GOT3 (cell line): Measurements from ENCODE around the gene ICA1.
"Not testable (repeated sequence)": the region's sequence is repeated elsewhere in the genome, so short reads cannot be mapped to it uniquely, and the experiment has no call there.

ENCODE experiments used
- DNase-seq: peaks from one replicate; lab custom pipeline; 2025; ENCODE audit warnings: mixed read lengths; lab: John Stamatoyannopoulos, UW

Gene ICA1

DNA sequence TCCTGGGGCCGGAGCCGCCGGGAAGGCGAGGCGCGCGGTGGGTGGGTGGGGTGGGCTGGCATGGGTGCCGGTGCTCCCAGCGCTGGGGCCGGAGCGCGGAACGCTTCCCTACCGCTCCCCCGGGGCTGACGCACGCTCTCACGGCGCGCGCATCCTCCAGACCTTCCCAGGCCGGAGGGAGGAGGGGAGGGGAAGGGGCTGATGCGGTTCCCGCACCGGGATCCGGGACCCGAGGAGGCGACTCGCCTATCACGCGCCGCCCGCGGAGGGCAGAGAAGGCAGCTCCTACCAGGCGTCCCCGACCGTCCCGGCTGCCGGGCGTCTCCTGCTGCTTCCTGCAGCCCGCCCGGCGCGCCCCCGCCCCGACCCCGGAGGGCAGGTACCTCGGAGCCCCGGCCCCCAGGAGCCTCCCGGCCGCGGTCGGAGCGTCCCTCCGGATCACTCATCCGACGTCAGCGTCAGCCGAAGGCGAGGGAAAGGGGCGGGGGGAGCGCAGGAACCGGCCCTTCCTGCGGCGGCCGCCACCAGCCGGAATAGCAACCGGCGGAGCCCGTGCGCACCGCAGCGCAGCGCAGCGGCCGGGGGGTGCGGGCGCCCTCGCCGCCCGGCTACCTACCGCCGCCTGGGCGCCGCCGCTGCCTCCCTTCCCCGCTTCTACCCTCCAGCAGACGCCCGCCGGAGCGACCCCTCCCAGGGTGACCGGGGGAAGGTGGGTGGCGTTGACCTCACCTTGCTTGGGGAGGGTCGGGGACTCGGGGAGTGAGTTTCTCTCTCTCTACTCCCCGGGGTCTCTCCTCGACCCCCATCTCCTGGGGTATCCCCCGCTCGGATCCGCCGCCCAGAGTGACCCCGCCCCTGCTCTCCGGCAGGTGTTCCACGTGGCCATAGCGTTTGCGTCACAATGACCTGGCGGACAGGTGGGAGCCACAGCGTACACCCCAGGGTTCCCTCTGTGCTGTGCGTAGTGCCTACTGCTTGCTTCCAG is at the start of gene ICA1:
ICA1 (minus strand) TSS at position 457 of the 985 bp plus-strand sequence. CDS start 26,241 bp downstream, outside the sequence.
- DNase-seq = no peak

DNA sequence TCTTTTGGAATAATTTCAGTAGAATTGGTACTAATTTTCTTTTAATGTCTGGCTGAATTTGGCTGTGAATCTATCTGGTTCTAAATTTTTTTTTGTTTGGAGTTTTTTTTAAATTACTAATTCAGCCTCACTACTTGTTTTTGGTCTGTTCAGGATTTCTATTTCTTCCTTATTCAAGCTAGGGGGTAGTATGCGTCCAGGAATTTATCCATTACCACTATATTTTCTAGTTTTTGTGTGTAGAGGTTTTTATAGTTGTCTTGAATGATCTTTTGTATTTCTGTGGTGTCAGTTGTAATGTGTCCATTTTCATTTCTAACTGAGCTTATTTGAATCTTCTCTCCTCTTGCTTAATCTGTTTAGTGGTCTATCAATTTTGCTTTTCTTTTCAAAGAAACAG is 48.9 kb upstream of the ICA1 start:
- DNase-seq = no peak

DNA sequence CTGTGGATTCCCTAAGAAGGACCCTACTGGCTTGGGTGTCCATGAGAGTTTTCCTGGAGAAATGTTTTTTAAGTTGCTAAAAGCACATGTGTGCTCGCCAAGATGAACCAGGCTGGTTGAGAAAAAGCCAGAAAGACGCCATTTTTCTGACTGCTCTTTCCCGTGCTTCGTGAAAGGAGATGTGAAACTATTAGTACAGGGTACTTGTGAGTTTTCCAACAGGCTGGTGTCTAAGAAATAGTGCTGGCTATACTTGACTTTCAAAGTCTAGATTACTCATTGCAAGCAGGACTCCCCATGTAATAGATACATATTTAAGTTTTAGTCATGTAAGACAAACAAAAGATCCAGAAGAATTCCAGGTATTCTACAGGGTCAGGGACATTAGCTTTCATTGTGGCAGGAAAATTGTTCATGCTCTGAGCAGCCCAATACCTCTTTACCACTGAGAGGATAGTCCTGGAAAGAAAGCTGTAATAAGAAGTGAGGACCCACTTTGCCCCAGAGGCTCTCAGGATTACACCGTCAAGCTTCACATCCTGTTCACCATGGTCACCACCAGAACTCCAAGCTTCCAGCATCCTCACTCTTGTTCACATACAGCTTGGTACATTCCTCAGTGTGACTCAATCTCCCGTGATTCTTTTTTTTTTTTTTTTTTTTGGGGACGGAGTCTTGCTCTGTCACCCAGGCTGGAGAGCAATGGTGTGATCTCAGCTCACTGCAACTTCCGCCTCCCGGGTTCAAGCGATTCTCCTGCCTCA is 43.8 kb upstream of the ICA1 start:
- DNase-seq = no peak

DNA sequence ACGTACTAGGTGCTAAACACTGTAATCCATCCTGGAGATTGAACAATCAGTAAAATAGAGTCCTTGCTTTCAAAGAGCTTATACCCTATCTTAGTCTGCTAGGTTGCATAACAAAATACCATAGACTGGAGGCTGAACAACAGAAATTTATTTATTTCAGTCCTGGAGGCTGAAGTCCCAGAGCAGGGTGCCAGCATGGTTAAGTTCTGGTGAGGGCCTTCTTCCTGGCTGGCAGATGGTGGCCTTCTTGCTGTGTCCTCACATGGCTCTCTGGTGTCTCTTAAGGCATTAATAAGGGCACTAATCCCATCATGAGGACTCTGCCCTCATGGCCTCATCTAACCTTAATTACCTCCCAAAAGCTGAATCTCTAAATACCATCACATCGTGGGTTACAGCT is 43.1 kb upstream of the ICA1 start:
- no peak for DNase-seq

DNA sequence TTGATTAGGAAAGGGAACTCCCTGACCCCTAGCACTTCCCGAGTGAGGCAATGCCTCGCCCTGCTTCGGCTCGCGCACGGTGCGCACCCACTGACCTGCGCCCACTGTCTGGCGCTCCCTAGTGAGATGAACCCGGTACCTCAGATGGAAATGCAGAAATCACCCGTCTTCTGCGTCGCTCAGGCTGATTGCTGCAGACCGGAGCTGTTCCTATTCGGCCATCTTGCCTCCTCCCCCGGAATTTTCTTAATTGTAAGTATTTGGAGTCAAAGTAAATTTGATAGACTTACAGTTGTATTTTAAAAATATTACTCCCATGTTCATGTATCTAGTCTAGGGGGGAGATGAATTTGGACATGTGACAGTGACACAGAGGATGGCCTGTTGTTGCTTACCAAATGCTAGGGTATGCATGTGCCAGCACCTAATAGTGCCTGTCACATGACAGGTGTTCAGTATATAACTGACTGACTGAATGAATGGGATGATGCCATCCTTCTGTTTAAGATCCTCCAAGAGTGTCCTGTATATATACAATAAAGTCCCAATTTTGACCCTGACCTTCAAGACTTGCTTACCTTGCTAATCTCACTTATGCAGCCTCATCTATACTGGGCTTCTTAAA is 42.0 kb upstream of the ICA1 start:
- DNase-seq = no peak

DNA sequence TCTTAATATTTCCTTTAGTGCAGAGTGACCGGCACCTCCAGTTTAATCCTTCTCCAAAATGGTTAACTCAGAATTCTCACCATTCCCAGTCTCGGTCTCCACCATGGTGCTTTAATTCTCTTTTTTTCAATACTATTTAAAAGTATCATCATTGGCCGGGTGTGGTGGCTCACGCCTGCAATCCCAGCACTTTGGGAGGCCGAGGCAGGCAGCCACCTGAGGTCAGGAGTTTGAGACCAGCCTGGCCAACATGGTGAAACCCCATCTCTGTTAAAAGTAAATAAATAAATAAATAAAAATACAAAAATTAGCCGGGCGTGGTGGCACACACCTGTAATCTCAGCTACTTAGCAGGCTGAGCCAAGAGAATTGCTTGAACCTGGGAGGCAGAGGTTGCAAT is 35.1 kb upstream of the ICA1 start:
- DNase-seq = not testable (repeated sequence)

DNA sequence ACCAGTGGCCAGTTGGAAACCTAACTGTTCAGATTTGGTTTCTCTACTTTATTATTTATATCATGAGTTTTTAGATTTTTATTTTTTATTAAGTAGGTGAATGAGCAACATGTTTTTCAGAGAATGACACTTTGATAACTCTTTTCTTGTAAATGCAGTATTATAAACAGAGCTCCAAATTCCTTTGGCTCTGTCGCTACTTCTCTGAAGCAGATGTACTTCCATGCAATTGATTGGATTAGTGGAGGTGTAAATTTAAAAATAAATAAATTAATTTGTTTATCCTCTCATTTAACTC is 34.3 kb upstream of the ICA1 start:
- DNase-seq = no peak

DNA sequence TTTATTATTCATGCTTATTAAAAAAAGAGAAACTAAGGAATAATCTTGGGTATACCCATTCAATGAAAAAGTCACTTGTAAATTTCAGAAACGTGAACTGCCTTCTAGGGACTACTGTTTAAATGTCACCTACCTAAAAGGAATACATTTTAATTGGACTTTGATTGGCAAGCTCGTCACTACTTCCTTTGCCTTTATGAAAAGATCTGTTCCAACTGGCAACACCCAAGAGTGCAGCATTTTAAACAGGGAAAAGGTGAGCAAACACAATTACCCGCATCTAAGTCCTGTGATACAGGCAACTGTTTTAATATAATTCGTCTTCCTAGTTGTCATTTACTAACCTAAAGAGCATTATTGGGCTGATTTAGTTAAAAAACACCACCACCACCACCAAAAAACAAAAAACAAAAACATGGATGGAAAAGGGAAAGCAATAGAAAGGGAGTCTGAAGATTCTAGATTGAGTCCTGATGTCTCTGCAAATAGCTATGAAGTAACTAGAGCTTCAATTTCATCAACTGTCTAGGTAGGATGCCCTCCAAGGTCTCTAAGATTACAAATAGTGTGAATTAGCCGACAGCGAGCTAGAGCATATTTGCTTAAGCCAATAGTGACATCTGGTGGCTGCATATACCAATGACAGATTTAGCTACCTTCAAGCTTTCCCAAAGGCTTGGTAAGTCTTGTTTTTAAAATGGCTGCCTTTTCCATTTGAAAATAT is 33.8 kb upstream of the ICA1 start:
- no peak for DNase-seq

DNA sequence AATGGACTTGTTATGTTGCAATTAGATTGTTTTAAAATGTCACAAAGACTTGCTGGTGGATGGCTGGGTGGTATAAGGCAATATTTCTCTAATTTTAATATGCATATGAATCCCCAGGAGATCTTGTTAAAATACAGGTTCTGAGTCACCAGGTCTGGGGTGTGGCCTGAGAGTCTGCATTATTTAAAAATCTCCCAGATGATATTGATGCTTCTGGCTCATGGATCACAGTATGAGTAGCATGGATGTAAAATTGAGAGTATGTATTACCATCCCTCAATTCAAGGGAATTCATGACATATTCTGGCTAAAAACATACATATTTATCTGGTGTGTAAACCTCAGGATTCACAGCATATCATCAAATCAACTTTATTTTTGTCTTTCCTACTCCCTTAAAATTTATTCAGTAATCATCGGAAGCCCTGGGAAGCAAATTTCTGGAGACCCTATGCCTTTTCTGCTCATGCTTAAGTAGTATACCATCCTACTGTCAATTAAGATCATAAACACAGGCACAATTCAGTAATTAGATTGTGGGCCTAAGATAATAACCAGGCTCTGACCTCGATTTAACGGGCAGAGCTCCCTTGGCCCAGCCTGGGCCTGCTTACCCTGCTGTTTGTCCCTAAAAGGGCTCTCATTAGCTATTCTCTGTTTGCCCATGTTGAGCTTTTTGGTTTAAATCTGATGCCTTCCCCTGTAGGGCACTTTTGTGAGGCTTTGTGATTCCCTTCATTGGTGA is 29.6 kb upstream of the ICA1 start:
- no peak for DNase-seq

DNA sequence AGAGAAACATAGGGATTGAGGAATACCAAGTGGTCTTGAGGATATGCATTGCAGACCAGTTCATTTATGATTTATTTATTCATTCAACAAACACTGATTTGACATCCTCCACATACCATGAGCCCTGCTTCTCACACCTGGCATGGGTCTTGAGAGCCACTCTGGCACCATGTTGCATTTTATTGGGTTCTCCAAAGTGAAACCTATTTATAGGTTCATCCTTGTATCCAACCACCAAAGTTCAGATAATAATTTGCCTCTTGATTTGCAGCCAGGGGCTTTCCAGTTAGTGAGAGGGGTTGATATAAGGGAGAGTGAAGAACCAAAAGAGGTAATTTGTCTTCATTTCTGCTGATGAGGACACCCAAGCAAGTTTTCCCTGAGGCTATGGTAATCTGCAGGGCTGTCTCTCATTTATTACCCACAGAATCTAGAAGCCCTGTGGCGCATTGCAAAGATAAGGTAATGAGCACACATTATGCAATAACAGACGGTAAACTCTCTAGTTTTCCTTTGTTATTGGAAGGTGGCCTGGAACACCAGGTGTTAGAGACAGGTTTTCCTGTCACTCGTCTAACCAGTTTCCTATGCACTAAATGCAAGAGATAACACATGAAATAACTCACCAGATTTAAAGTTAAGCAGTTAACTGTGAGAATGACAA is 28.8 kb upstream of the ICA1 start:
- DNase-seq = no peak

DNA sequence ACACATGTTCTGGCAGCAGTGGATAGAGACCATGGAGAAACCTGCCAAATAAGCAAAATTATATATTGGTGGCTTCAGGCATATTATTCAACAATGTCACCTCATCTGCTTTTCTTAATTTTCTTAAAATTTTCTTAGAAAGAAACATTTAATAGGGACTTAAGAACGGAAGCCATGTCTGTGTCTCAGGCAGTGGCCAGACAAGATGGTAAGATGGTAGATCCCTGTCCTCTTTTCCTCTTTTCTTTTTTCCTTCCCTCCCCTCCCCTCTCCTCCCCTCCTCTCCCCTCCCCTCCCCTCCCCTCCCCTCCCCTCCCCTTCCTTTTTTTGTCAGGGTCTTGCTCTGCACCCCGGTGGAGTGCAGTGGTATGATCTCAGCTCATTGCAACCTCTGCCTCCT is 24.2 kb upstream of the ICA1 start:
- DNase-seq = no peak

DNA sequence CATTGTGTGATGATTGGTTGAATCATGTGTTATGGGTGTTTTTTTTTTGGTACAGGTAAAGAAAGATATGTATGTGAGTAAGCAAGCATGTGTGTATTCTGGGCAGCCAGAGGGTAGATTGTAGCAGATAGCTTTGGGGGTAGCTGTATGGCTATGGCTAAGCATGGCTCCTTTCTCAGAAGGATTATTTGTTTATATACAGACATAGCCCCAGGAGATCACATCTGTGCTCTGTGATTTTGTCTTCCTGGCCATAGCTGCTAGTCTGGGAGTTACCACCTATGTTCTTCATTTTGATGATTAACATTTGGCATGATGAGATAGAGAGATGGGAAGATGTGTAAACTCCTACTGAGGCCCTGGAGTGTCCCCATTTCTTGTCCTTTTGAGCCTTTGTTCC is 23.2 kb upstream of the ICA1 start:
- DNase-seq = no peak

DNA sequence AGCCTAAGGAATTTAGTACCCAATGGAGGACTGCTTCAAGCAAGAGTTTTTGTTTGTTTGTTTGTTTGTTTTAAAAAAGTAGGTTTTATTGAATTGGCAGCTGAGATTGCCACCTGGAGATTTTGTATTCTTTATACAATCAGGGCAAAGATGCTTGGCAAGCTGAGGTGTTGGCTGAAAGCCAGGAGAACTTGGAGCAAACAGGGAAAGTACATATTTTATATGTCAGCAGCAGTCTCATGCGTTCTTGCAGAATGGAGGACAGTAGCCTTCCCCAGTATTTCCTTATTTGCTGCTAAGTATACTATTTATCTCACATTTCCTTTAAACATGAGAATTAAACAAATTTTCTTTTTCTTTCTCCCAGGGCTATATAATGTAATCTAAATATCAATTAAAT is 22.6 kb upstream of the ICA1 start:
- no peak for DNase-seq

DNA sequence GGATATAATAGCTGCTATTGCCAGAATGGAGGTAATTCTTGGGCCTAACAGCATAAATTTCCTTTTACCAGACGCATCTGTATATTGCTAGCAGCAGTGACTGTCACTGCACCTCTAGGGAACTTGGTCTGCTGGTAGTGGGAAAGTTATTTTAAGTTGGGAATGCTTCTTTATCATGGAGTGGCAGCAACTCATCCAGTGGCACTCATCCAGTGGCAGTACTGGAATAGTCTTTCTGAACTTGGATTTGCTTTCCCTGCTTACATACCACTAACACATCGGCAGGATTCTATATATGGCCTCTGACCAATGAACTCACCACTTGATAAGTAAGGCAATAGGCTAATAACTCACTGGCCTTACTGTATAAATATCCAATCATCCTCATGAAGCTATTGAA is 22.0 kb upstream of the ICA1 start:
- DNase-seq = no peak

DNA sequence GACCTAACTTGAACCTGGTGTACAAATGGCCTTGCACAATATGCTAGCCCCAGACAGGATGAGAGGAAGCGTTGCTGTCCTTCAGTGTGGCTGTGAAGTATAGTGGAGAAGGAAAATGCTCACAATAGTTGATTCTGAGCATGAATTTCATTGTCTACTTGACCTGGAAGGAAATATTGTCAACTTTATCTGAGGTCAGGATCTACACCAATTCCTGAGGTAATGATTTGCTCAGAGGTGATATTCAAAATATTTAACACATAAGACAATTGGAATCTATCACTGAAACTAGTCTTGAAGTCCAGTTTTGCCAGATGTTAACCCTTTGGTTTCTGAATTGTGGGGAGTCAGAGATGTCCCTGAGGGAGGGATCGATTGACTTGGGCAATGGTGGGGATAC is 20.9 kb upstream of the ICA1 start:
- DNase-seq = no peak

DNA sequence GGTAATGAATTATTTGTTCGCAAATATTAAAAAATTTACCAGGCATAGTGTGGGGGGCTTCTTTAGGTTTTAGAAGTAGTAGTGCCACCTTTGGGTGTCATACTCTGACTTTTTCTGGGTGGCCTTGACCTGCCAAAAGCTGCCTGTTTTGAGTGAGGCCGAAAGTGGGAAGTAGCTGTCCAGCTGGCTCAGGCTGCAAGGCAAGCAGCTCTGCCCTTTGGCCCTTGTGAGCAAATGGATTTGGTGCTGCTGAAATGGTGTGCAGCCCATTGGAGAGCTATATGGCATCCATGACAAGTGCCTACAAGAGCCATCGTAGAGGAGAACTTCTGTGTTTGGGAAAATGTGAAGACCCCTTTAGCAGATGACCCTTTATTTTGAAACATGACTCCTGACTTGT is 20.2 kb upstream of the ICA1 start:
- no peak for DNase-seq

DNA sequence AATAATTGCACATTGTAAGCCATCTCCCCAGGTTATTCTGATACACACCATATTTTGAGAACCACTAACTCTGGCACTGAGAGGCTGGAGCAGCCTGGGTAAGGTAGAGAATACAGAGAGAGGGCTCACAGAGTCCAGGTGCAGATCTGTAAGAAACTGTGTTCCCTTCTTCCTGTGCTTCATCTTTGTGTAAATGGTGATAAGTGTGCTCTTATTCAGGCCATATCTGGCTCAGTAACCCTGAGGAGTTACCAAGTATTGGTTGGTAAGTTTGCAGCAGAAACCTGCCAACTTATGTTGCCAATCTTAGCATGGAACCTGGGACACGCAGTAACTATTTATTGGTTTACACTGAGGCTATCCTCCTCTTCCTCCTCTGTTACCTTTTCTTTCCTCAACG is 16.2 kb upstream of the ICA1 start:
- no peak for DNase-seq

DNA sequence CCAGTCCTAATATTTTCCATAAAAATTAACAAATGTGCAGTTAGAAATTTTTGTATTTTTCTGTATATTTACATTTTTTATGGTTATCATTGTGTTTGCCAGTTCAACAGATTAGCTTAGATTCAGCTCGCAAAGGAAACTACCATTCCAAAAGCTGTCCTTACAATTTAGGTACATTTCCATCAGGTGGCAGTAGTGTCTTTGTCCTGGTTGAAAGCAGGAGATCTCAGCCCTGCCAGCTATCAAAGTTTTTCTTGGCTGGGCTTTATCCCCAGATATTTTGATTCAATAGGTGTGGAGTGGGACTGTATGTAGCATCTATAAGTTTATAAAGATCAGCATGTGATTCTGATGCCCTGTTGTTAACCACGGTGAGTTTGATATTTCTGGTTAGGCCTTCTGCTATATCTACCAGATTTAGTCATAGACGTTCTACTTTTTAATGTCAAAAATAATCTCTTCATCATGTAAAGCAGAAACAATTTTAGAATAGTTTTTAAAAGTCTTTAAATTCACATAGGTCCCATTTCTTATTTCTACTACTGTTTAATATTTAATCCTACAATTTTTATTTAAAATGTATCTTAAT is 15.5 kb upstream of the ICA1 start:
- DNase-seq = no peak

DNA sequence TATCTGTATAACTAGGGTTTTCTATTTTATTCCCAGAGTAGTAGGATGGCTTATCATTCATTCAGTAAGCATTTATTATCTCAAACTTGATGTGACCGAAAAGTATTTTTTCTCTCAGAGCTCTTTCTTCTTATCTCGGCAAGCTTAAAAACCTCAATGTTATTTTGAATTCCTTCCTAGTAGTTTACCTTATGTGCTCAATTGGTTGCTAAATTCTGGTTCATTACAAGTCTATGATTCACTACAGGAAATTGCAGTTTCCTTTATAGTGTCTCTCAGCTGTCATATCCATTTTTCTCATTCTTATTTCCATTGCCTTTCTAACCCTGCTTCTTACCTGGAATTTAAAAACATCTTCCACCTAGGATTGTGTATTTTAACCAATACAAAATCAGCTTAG is 12.6 kb upstream of the ICA1 start:
- DNase-seq = no peak

DNA sequence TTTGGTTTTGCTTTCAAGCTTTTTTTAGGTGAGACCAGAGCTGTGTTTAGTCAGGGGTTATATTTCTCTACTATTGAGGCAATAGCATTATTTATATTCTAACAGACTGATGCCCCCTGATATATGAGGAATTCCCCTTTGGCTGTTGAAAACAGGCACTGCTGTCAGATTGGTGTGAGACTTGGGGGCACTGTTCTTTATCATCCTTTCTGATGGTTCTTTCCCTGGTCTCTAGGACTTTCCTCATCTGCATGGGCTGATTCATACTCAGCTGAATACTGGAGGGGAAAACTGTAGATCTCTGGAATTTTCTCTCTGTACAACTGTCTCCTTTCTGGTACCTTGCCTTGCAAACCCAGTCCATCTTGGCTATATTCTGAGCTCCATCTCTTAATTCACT is 10.0 kb upstream of the ICA1 start:
- no peak for DNase-seq

DNA sequence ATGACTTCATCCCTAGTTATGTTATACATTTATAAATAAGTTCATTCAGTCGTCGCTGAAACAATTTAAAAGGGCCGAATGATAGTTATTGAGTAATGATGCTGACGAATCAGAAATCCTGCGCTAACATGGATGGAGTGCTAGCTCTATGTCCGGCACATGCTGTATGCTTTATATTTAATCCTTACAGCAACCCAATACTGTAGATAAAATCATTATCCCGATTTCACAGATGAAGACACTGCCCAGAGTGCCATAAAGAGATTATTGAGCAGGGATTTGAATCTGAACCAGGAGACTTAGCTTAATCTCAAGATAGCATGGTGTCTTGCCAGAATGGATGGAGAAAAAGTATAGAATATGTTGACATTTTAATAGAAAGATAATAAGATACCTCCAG is 1.1 kb upstream of the ICA1 start:
- no peak for DNase-seq
